A673 (cell line): Measurements from ENCODE around the gene ANXA11. TPM values are rescaled to one million over a fixed set of nuclear protein-coding genes. Genes with fewer than 3 reads are reported as not detected.

Experiments
- BruUV-seq: library from RNA; stranded (reverse); fragments of 400-500 nt; replicated peaks from 2 replicates; lab custom pipeline; 2021; lab: Mats Ljungman, UMichigan
- CTCF ChIA-PET: fragments of 300-600 bp; sonication (Branson Sonifier 250); formaldehyde crosslinking; loops from one replicate; lab custom pipeline; 2022; ENCODE audit warnings: antibody characterized with exemption; lab: Charles Lee
- POLR2A ChIA-PET: fragments of 300-600 bp; sonication (Branson Sonifier 250); formaldehyde crosslinking; loops from one replicate; lab custom pipeline; 2022; ENCODE audit warnings: antibody characterized with exemption; ENCODE audit not compliant: low non-redundant PET; lab: Charles Lee
- DNase-seq: peaks from one replicate; pipeline ENCODE4 v3.0.0-alpha.2; 2015; ENCODE audit warnings: low spot score
- H3K27ac ChIP-seq: fragments of 200-600 bp; sonication (generic); 2 replicates; pipeline ENCODE4 v1.5.1; 2016; ENCODE audit warnings: mixed run types, low read depth, mild to moderate bottlenecking, mixed read lengths, antibody characterized with exemption, low read length; ENCODE audit not compliant: poor library complexity, severe bottlenecking
- H3K27me3 ChIP-seq: fragments of 200-600 bp; sonication (generic); replicated peaks from 2 replicates; pipeline ENCODE4 v1.6.1; 2017; ENCODE audit warnings: mixed run types, low read depth, mild to moderate bottlenecking, mixed read lengths, antibody characterized with exemption, low read length; ENCODE audit not compliant: insufficient read depth, poor library complexity
- H3K36me3 ChIP-seq: fragments of 200-600 bp; sonication (generic); 2 replicates; pipeline ENCODE4 v1.6.1; 2016; ENCODE audit warnings: mixed run types, mild to moderate bottlenecking, mixed read lengths, antibody characterized with exemption, low read length; ENCODE audit not compliant: insufficient read depth, poor library complexity, severe bottlenecking
- H3K4me1 ChIP-seq: fragments of 200-600 bp; sonication (generic); 2 replicates; pipeline ENCODE4 v1.6.1; 2017; ENCODE audit warnings: mixed run types, mild to moderate bottlenecking, mixed read lengths, antibody characterized with exemption, low read length; ENCODE audit not compliant: insufficient read depth, poor library complexity, severe bottlenecking
- H3K4me3 ChIP-seq: fragments of 200-600 bp; sonication (generic); 2 replicates; pipeline ENCODE4 v1.5.1; 2016; ENCODE audit warnings: low read depth, mixed run types, mild to moderate bottlenecking, mixed read lengths, low read length; ENCODE audit not compliant: poor library complexity, severe bottlenecking
- H3K9me3 ChIP-seq: fragments of 200-600 bp; sonication (generic); 2 replicates; pipeline ENCODE4 v1.6.1; 2016; ENCODE audit warnings: mixed run types, low read depth, mild to moderate bottlenecking, mixed read lengths, antibody characterized with exemption, low read length; ENCODE audit not compliant: poor library complexity, severe bottlenecking
- CTCF ChIP-seq: fragments of 300-800, 200-600 bp; sonication (generic); conservative IDR thresholded peaks from 2 replicates; pipeline ENCODE4 v1.5.1; 2017; ENCODE audit warnings: low read depth, mild to moderate bottlenecking, antibody characterized with exemption, low read length, moderate library complexity, mixed read lengths
- EZH2 ChIP-seq: fragments of 200-600 bp; sonication (generic); IDR thresholded peaks from 2 replicates; pipeline ENCODE4 v1.6.1; 2017; ENCODE audit warnings: borderline replicate concordance, low read depth, mild to moderate bottlenecking, mixed read lengths, antibody characterized with exemption, low read length; ENCODE audit not compliant: poor library complexity, severe bottlenecking
- intact Hi-C: fragments of 100-400 bp; cut with micrococcal nuclease; formaldehyde crosslinking; loops from one replicate; pipeline ENCODE4 v1.10.0; 2022; ENCODE audit not compliant: unreplicated experiment
- total RNA-seq: library from RNA; stranded (reverse); gene quantifications from 2 replicates; pipeline ENCODE4 v1.2.3, GENCODE V29; 2021

ANXA11 gene
- total RNA-seq, 1 experiment from 2014 or later, result 119 TPM

GRCh38 chr10:80197972-80198916, 7.1 kb downstream of the ANXA11 start:
- DNase-seq, result no peak
- Histone ChIP-seq H3K4me1 (peaks cover 4% of the 10 kb centered on the region), H3K9me3 (peaks cover under 1% of the 10 kb centered on the region), H3K36me3 (no peaks in the 10 kb centered on the region), H3K4me3 (no peak overlapping the region), H3K27me3 (no peaks in the 10 kb centered on the region), H3K27ac (no peak overlapping the region)
- no TSS peak for BruUV-seq
- ChIA-PET POLR2A (no interaction called here), CTCF (no interaction called here)
- intact Hi-C loops, result no loop called here
- TF ChIP-seq CTCF (no peak), EZH2 (no peak)

DNA sequence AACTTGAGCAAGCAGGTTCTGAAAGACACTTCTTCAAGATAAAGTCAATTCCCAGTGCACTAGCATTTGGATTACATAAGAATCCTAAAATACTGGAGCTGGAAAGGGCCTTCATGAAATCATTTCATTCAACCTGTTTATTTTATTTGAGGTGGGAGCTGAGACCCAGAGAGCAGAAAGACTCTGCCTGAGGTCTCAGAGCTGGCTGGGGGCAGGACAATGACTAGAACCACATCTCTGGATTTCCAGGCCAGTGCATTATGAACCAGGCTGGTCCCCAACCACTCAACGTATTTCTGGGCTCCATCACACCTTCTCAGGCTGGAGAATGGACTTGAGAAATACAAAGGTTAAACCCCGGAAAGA, 8.4 kb downstream of the ANXA11 start:
- no peaks in the 10 kb centered on the region for H3K36me3 ChIP-seq
- ChIA-PET CTCF (no interaction called here), POLR2A (no interaction called here)
- no TSS peak for BruUV-seq
- intact Hi-C loops, result no loop called here
- no peak overlapping the region for H3K27ac ChIP-seq
- no peak for TF ChIP-seq EZH2
- no peak for TF ChIP-seq CTCF
- peaks cover 9% of the 10 kb centered on the region for H3K9me3 ChIP-seq
- no peak for DNase-seq
- H3K4me3 ChIP-seq, result no peak overlapping the region
- no peaks in the 10 kb centered on the region for H3K27me3 ChIP-seq
- H3K4me1 ChIP-seq, result no peaks in the 10 kb centered on the region

DNA sequence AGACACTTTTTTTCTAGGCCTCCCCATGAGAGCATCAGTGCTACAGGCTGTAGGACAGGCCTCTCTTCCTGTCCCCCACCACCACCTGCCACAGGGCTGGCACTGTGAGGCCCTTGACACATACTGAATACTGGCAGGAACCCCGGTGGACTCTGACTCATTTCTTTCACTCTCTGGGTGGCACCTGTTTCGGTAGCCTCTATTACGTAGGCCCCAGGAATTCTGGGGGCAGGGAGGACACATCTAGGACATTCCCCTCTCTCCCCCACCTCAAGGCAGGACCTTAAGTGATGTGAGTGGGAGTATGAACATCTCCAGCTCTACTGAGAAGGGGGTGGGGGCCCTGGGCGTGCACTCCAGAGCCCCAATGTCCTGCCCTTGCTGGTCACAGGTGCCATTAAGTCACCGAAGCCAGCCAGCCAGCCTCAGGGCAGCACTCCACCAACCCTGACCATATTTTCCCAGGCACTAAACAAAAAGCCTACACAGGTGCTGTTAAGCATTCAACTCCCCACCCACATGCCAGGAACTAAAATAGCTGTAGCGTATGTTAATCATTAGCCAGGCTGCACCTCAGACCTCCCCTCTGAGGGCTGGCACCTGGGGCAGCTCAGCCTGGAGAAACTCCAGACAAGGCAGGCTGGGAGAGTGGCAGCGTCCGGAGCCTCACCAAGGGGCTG, 8.9 kb downstream of the ANXA11 start:
- Histone ChIP-seq H3K4me1 (no peaks in the 10 kb centered on the region), H3K27ac (no peak overlapping the region), H3K27me3 (no peaks in the 10 kb centered on the region), H3K4me3 (no peak overlapping the region), H3K36me3 (no peaks in the 10 kb centered on the region), H3K9me3 (peaks cover 9% of the 10 kb centered on the region)
- ChIA-PET CTCF (no interaction called here), POLR2A (no interaction called here)
- intact Hi-C loops, result no loop called here
- no peak for DNase-seq
- TF ChIP-seq CTCF, result no peak
- no peak for TF ChIP-seq EZH2
- no TSS peak for BruUV-seq
